A673 (cell line): ENCODE data around the gene FBLN5. TPM values are rescaled to one million over a fixed set of nuclear protein-coding genes. Genes with fewer than 3 reads are reported as not detected.

ENCODE experiments used
- BruUV-seq: library from RNA; stranded (reverse); fragments of 400-500 nt; replicated peaks from 2 replicates; lab custom pipeline; 2021; lab: Mats Ljungman, UMichigan
- CTCF ChIA-PET: fragments of 300-600 bp; sonication (Branson Sonifier 250); formaldehyde crosslinking; loops from one replicate; lab custom pipeline; 2022; ENCODE audit warnings: antibody characterized with exemption; lab: Charles Lee
- POLR2A ChIA-PET: fragments of 300-600 bp; sonication (Branson Sonifier 250); formaldehyde crosslinking; loops from one replicate; lab custom pipeline; 2022; ENCODE audit warnings: antibody characterized with exemption; ENCODE audit not compliant: low non-redundant PET; lab: Charles Lee
- DNase-seq: peaks from one replicate; pipeline ENCODE4 v3.0.0-alpha.2; 2015; ENCODE audit warnings: low spot score
- H3K27ac ChIP-seq: fragments of 200-600 bp; sonication (generic); 2 replicates; pipeline ENCODE4 v1.5.1; 2016; ENCODE audit warnings: mixed run types, low read depth, mild to moderate bottlenecking, mixed read lengths, antibody characterized with exemption, low read length; ENCODE audit not compliant: poor library complexity, severe bottlenecking
- H3K27me3 ChIP-seq: fragments of 200-600 bp; sonication (generic); replicated peaks from 2 replicates; pipeline ENCODE4 v1.6.1; 2017; ENCODE audit warnings: mixed run types, low read depth, mild to moderate bottlenecking, mixed read lengths, antibody characterized with exemption, low read length; ENCODE audit not compliant: insufficient read depth, poor library complexity
- H3K36me3 ChIP-seq: fragments of 200-600 bp; sonication (generic); 2 replicates; pipeline ENCODE4 v1.6.1; 2016; ENCODE audit warnings: mixed run types, mild to moderate bottlenecking, mixed read lengths, antibody characterized with exemption, low read length; ENCODE audit not compliant: insufficient read depth, poor library complexity, severe bottlenecking
- H3K4me1 ChIP-seq: fragments of 200-600 bp; sonication (generic); 2 replicates; pipeline ENCODE4 v1.6.1; 2017; ENCODE audit warnings: mixed run types, mild to moderate bottlenecking, mixed read lengths, antibody characterized with exemption, low read length; ENCODE audit not compliant: insufficient read depth, poor library complexity, severe bottlenecking
- H3K4me3 ChIP-seq: fragments of 200-600 bp; sonication (generic); 2 replicates; pipeline ENCODE4 v1.5.1; 2016; ENCODE audit warnings: low read depth, mixed run types, mild to moderate bottlenecking, mixed read lengths, low read length; ENCODE audit not compliant: poor library complexity, severe bottlenecking
- H3K9me3 ChIP-seq: fragments of 200-600 bp; sonication (generic); 2 replicates; pipeline ENCODE4 v1.6.1; 2016; ENCODE audit warnings: mixed run types, low read depth, mild to moderate bottlenecking, mixed read lengths, antibody characterized with exemption, low read length; ENCODE audit not compliant: poor library complexity, severe bottlenecking
- EZH2 ChIP-seq: fragments of 200-600 bp; sonication (generic); IDR thresholded peaks from 2 replicates; pipeline ENCODE4 v1.6.1; 2017; ENCODE audit warnings: borderline replicate concordance, low read depth, mild to moderate bottlenecking, mixed read lengths, antibody characterized with exemption, low read length; ENCODE audit not compliant: poor library complexity, severe bottlenecking
- intact Hi-C: fragments of 100-400 bp; cut with micrococcal nuclease; formaldehyde crosslinking; loops from one replicate; pipeline ENCODE4 v1.10.0; 2022; ENCODE audit not compliant: unreplicated experiment
- total RNA-seq: library from RNA; stranded (reverse); gene quantifications from 2 replicates; pipeline ENCODE4 v1.2.3, GENCODE V29; 2021
- TF ChIP-seq, protein P1 (sequence below): fragments of 300-800, 200-600 bp; sonication (generic); conservative IDR thresholded peaks from 2 replicates; pipeline ENCODE4 v1.5.1; 2017; ENCODE audit warnings: low read depth, mild to moderate bottlenecking, antibody characterized with exemption, low read length, moderate library complexity, mixed read lengths

Gene FBLN5
- total RNA-seq, 1 experiment from 2014 or later, result 10.7 TPM

- intact Hi-C loops, result loop anchor here (5.0 to 10.0 kb wide), 2 partner anchors 497 to 590 kb away; partner anchors contain the start of gene CCDC88C
- no peaks in the 10 kb centered on the region for H3K4me1 ChIP-seq
- POLR2A ChIA-PET, result interaction anchor here (0.6 kb wide), 1 partner anchor 29 kb away, joined by 3 read pairs; no protein-coding TSS in a partner anchor
- H3K27me3 ChIP-seq, result no peaks in the 10 kb centered on the region
- CTCF ChIA-PET, result interaction anchor here (1.0 kb wide), 2 partner anchors 262 to 485 kb away, joined by 3 read pairs; no protein-coding TSS in a partner anchor
- H3K27ac ChIP-seq, result no peak overlapping the region
- TF ChIP-seq, protein P1, sequence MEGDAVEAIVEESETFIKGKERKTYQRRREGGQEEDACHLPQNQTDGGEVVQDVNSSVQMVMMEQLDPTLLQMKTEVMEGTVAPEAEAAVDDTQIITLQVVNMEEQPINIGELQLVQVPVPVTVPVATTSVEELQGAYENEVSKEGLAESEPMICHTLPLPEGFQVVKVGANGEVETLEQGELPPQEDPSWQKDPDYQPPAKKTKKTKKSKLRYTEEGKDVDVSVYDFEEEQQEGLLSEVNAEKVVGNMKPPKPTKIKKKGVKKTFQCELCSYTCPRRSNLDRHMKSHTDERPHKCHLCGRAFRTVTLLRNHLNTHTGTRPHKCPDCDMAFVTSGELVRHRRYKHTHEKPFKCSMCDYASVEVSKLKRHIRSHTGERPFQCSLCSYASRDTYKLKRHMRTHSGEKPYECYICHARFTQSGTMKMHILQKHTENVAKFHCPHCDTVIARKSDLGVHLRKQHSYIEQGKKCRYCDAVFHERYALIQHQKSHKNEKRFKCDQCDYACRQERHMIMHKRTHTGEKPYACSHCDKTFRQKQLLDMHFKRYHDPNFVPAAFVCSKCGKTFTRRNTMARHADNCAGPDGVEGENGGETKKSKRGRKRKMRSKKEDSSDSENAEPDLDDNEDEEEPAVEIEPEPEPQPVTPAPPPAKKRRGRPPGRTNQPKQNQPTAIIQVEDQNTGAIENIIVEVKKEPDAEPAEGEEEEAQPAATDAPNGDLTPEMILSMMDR, result no peak
- no peak for TF ChIP-seq EZH2
- H3K36me3 ChIP-seq, result no peaks in the 10 kb centered on the region
- BruUV-seq, result no TSS peak
- H3K9me3 ChIP-seq, result no peaks in the 10 kb centered on the region
- no peak overlapping the region for H3K4me3 ChIP-seq
- no peak for DNase-seq
Observed at GRCh38 chr14:91912035-91912434, 35.5 kb downstream of the FBLN5 start.

GRCh38 chr14:91911474-91912032 is 35.9 kb downstream of the FBLN5 start:
- H3K36me3 ChIP-seq, result no peaks in the 10 kb centered on the region
- CTCF ChIA-PET, result interaction anchor here (0.5 to 1.0 kb wide), 11 partner anchors 9 to 592 kb away, joined by 3 to 9 read pairs (median 3); no protein-coding TSS in a partner anchor
- POLR2A ChIA-PET, result interaction anchor here (0.5 to 0.6 kb wide), 4 partner anchors 13 to 885 kb away, joined by 3 to 6 read pairs (median 5); no protein-coding TSS in a partner anchor
- no peak for TF ChIP-seq EZH2
- TF ChIP-seq, protein P1, result peak; percentile 65
- H3K4me3 ChIP-seq, result no peak overlapping the region
- DNase-seq, result peak; percentile 80
- H3K9me3 ChIP-seq, result no peaks in the 10 kb centered on the region
- H3K27ac ChIP-seq, result no peak overlapping the region
- no peaks in the 10 kb centered on the region for H3K4me1 ChIP-seq
- BruUV-seq, result no TSS peak
- intact Hi-C loops, result loop anchor here (2.0 to 10.0 kb wide), 3 partner anchors 261 to 589 kb away; partner anchors contain the start of gene CCDC88C
- no peaks in the 10 kb centered on the region for H3K27me3 ChIP-seq

GRCh38 chr14:91910196-91910595 is 37.3 kb downstream of the FBLN5 start:
- H3K4me1 ChIP-seq, result no peaks in the 10 kb centered on the region
- TF ChIP-seq EZH2, result no peak
- TF ChIP-seq, protein P1, result no peak
- DNase-seq, result no peak
- H3K9me3 ChIP-seq, result no peaks in the 10 kb centered on the region
- H3K27me3 ChIP-seq, result no peaks in the 10 kb centered on the region
- POLR2A ChIA-PET, result no interaction called here
- H3K27ac ChIP-seq, result no peak overlapping the region
- no peak overlapping the region for H3K4me3 ChIP-seq
- intact Hi-C loops, result loop anchor here (2.0 to 10.0 kb wide), 3 partner anchors 259 to 588 kb away; partner anchors contain the start of gene CCDC88C
- no TSS peak for BruUV-seq
- CTCF ChIA-PET, result no interaction called here
- no peaks in the 10 kb centered on the region for H3K36me3 ChIP-seq
